Lung (tissue), 12 donors: Measurements from ENCODE around the gene HCFC1. TPM values are rescaled to one million over a fixed set of nuclear protein-coding genes. Genes with fewer than 3 reads are reported as not detected.

ENCODE experiments used
- ATAC-seq: fragments of 200-7000 bp; cut with Tn5 transposase; one replicate; pipeline ENCODE4 v1.9.1; 2020; ENCODE audit warnings: moderate number of reproducible peaks; ENCODE audit not compliant: insufficient read depth, low FRiP score
- DNase-seq, 3 donors: peaks; one replicate each; pipeline ENCODE4 v3.0.0-alpha.2; 2013 to 2017
- H3K27ac ChIP-seq, 2 donors: one replicate each; pipeline ENCODE4 v1.5.1; 2013; ENCODE audit warnings: mild to moderate bottlenecking in 2 of 2, moderate library complexity in 2 of 2, control low read depth in 1 of 2, inconsistent platforms in 1 of 2, low read depth in 1 of 2, low read length in 1 of 2
- H3K27me3 ChIP-seq, 3 donors: one replicate each; pipeline ENCODE4 v1.5.1; 2013; ENCODE audit warnings: low read length in 2 of 3; ENCODE audit not compliant: control insufficient read depth in 3 of 3, insufficient read depth in 3 of 3
- H3K36me3 ChIP-seq, 4 donors: one replicate each; pipeline ENCODE4 v1.5.1; 2013; ENCODE audit warnings: low read length in 4 of 4, mild to moderate bottlenecking in 1 of 4, moderate library complexity in 1 of 4; ENCODE audit not compliant: control insufficient read depth in 4 of 4, insufficient read depth in 4 of 4
- H3K4me1 ChIP-seq, 5 donors: one replicate each; pipeline ENCODE4 v1.5.1; 2013; ENCODE audit warnings: low read length in 5 of 5, mild to moderate bottlenecking in 2 of 5, moderate library complexity in 1 of 5; ENCODE audit not compliant: control insufficient read depth in 5 of 5, insufficient read depth in 5 of 5
- H3K4me3 ChIP-seq: one replicate; pipeline ENCODE4 v1.5.1; 2013; ENCODE audit warnings: mild to moderate bottlenecking, control low read depth, moderate library complexity
- H3K9ac ChIP-seq, 2 donors: one replicate each; pipeline ENCODE4 v1.5.1; 2013; ENCODE audit warnings: low read length in 2 of 2, control low read depth in 1 of 2; ENCODE audit not compliant: insufficient read depth in 1 of 2
- H3K9me3 ChIP-seq, 4 donors: one replicate each; pipeline ENCODE4 v1.5.1; 2013; ENCODE audit warnings: low read length in 3 of 4, mild to moderate bottlenecking in 1 of 4, moderate library complexity in 1 of 4; ENCODE audit not compliant: control insufficient read depth in 4 of 4, insufficient read depth in 3 of 4
- CTCF ChIP-seq: IDR thresholded peaks from 2 replicates; pipeline ENCODE4 v1.5.1; 2012; ENCODE audit warnings: mild to moderate bottlenecking; ENCODE audit errors: control extremely low read depth, extremely low read depth
- WGBS, 2 donors: extraction: QIAGEN DNeasy Blood & Tissue Kit; methylation state at CpG; one replicate each; pipeline ENCODE4 v1.1.7; 2013; 5-methylcytosine and 5-hydroxymethylcytosine counted together
- polyA plus RNA-seq, 2 donors: library from polyadenylated mRNA; stranded (reverse); fragments of 200-250 nt; gene quantifications; one replicate each; pipeline ENCODE4 v1.2.1, GENCODE V29; 2013
- total RNA-seq, 2 donors: library from RNA; depleted of rRNA in 1 of 2; stranded (reverse); fragments of >200 nt in 1 of 2; gene quantifications; one replicate each; pipeline ENCODE4 v1.2.1, GENCODE V29; 2014 to 2021
- donor health status: control.
- donor health status: control.
- donor health status: Bipolar disorder and iron deficiency.
- donor health status: healthy.
- donor health status: DM: yes; HTN: yes; CAD: no.

Gene HCFC1
- total and polyA plus RNA-seq, 4 donors: 10.7 to 59.4 (median 24.1) TPM

- no peak for ATAC-seq
- no peak for TF ChIP-seq CTCF
Measured at GRCh38 chrX:153921070-153921469, 50.5 kb downstream of the HCFC1 start.

GRCh38 chrX:153920546-153920945 lies 51.1 kb downstream of the HCFC1 start:
- WGBS, 2 donors: 91 to 97% methylated on average over 13 to 14 of the region's 14 CpGs
- DNase-seq (no peak), ATAC-seq (no peak)
- Histone ChIP-seq H3K9ac (no peak overlapping the region), H3K4me1 (peaks cover 0 to 15% (median 10%) of the 10 kb centered on the region in 5 donors), H3K4me3 (no peak overlapping the region), H3K36me3 (peaks cover 0 to 9% (median 0%) of the 10 kb centered on the region in 4 donors), H3K9me3 (no peaks in the 10 kb centered on the region), H3K27me3 (peaks cover 0 to 3% (median 0%) of the 10 kb centered on the region in 3 donors), H3K27ac (no peak overlapping the region)
- TF ChIP-seq CTCF: no peak

More at GRCh38 chrX:153921070-153921469, 50.5 kb downstream of the HCFC1 start:
- H3K4me3 ChIP-seq: no peak overlapping the region
- no peak overlapping the region for H3K9ac ChIP-seq
- H3K4me1 ChIP-seq: peaks cover 0 to 18% (median 10%) of the 10 kb centered on the region in 5 donors
- DNase-seq: no peak
- H3K9me3 ChIP-seq: no peaks in the 10 kb centered on the region
- peaks cover 0 to 3% (median 0%) of the 10 kb centered on the region in 3 donors for H3K27me3 ChIP-seq
- H3K27ac ChIP-seq: no peak overlapping the region
- WGBS, 2 donors: 69 to 71% methylated on average over 15 to 16 of the region's 16 CpGs
- peaks cover 0 to 9% (median 0%) of the 10 kb centered on the region in 4 donors for H3K36me3 ChIP-seq

- no peak overlapping the region for H3K27ac ChIP-seq
- peaks cover 0 to 9% (median 0%) of the 10 kb centered on the region in 4 donors for H3K36me3 ChIP-seq
- H3K4me1 ChIP-seq: peaks cover 0 to 12% (median 4%) of the 10 kb centered on the region in 5 donors
- ATAC-seq: no peak
- H3K9me3 ChIP-seq: no peaks in the 10 kb centered on the region
- no peak overlapping the region for H3K9ac ChIP-seq
- no peak for TF ChIP-seq CTCF
- peak in 1 of 3 donors; percentile 1 for DNase-seq
- H3K4me3 ChIP-seq: no peak overlapping the region
- 90 to 94% methylated on average over 11 to 13 of the region's 13 CpGs for WGBS, 2 donors
- H3K27me3 ChIP-seq: peaks cover 0 to 3% (median 0%) of the 10 kb centered on the region in 3 donors
Measured at GRCh38 chrX:153919281-153919680, 52.3 kb downstream of the HCFC1 start.

- H3K4me1 ChIP-seq: peaks cover 0 to 5% (median 0%) of the 10 kb centered on the region in 5 donors
- H3K27me3 ChIP-seq: peaks cover 0 to 3% (median 0%) of the 10 kb centered on the region in 3 donors
- no peaks in the 10 kb centered on the region for H3K9me3 ChIP-seq
- TF ChIP-seq CTCF: no peak
- no peak overlapping the region for H3K9ac ChIP-seq
- no peak for DNase-seq
- H3K4me3 ChIP-seq: no peak overlapping the region
- no peak for ATAC-seq
- 86 to 92% methylated on average over 6 of the region's 6 CpGs for WGBS, 2 donors
- peaks cover 0 to 9% (median 0%) of the 10 kb centered on the region in 4 donors for H3K36me3 ChIP-seq
- no peak overlapping the region for H3K27ac ChIP-seq
Measured at GRCh38 chrX:153917869-153918268, 53.7 kb downstream of the HCFC1 start.
